Vagina (tissue), 2 donors: ENCODE measurements around the gene MGST1. TPM values are rescaled to one million over a fixed set of nuclear protein-coding genes. Genes with fewer than 3 reads are reported as not detected.

Source experiments
- DNase-seq, 2 donors: peaks; one replicate each; pipeline ENCODE4 v3.0.0-alpha.2; 2017; ENCODE audit errors: extremely low spot score in 2 of 2
- H3K27ac ChIP-seq: fragments of 200-600 bp; sonication (generic); one replicate; pipeline ENCODE4 v1.5.1; 2019
- H3K27me3 ChIP-seq: fragments of 200-600 bp; sonication (generic); one replicate; pipeline ENCODE4 v1.5.1; 2019
- H3K36me3 ChIP-seq, 2 donors: fragments of 200-600 bp; sonication (generic); one replicate each; pipeline ENCODE4 v1.5.1; 2017 to 2019
- H3K4me1 ChIP-seq: fragments of 200-600 bp; sonication (generic); one replicate; pipeline ENCODE4 v1.5.1; 2019
- H3K4me3 ChIP-seq, 2 donors: fragments of 200-600 bp; sonication (generic); 1 replicate in 1 of 2; 2 replicates in 1 of 2; pipeline ENCODE4 v1.5.1; 2016 to 2019
- H3K9me3 ChIP-seq: fragments of 200-600 bp; sonication (generic); one replicate; pipeline ENCODE4 v1.5.1; 2019
- CTCF ChIP-seq, 3 experiments: fragments of 450-650 bp in 2 of 3; fragments of 200-600 bp in 1 of 3; sonication (generic) in 1 of 3; IDR thresholded peaks; one replicate each; pipeline ENCODE4 v1.5.1; 2017 to 2019; ENCODE audit warnings: antibody characterized with exemption in 3 of 3, mild to moderate bottlenecking in 2 of 3, moderate library complexity in 2 of 3
- POLR2A ChIP-seq, 2 donors: fragments of 450-650 bp; IDR thresholded peaks; one replicate each; pipeline ENCODE4 v1.6.1; 2017; ENCODE audit warnings: antibody characterized with exemption in 2 of 2, mild to moderate bottlenecking in 2 of 2, moderate library complexity in 2 of 2
- POLR2AphosphoS5 ChIP-seq, 2 donors: sonication (generic); formaldehyde crosslinking; IDR thresholded peaks; one replicate each; pipeline ENCODE4 v1.9.0; 2017; ENCODE audit warnings: antibody characterized with exemption in 2 of 2, mild to moderate bottlenecking in 2 of 2, low read depth in 1 of 2; ENCODE audit not compliant: insufficient read depth in 1 of 2
- intact Hi-C: fragments of 100-400 bp; cut with DNase I; formaldehyde crosslinking; loops from one replicate; pipeline ENCODE4 v1.15.1; 2023
- total RNA-seq: library from RNA; depleted of rRNA; stranded (reverse); fragments of >200 nt; gene quantifications from one replicate; pipeline ENCODE4 v1.2.3, GENCODE V29; 2016

MGST1 gene
- total RNA-seq, 1 donor from 2014 or later: 292 TPM

- Histone ChIP-seq H3K27me3 (no peaks in the 10 kb centered on the region), H3K36me3 (no peaks in the 10 kb centered on the region), H3K4me1 (peaks cover 22% of the 10 kb centered on the region), H3K4me3 (peak overlapping the region; percentile 28 to 42), H3K27ac (no peak overlapping the region), H3K9me3 (no peaks in the 10 kb centered on the region)
- intact Hi-C loops: no loop called here
- DNase-seq: no peak
- TF ChIP-seq CTCF (IDR thresholded peaks at IDR 0.05) (no peak), POLR2AphosphoS5 (IDR thresholded peaks at IDR 0.05; ENCODE audit: insufficient read depth in 1 of 2, low read depth in 1 of 2) (peak in 1 of 2 donors; percentile 44)
These were observed 1.7 kb downstream of the MGST1 start for GRCh38 chr12:16349131-16349460.

GRCh38 chr12:16350682-16351081, 3.2 kb downstream of the MGST1 start:
- intact Hi-C loops: no loop called here
- H3K4me3 ChIP-seq: peak overlapping the region in 1 of 2 donors; percentile 6
- H3K4me1 ChIP-seq: peaks cover 22% of the 10 kb centered on the region
- no peaks in the 10 kb centered on the region for H3K27me3 ChIP-seq
- no peaks in the 10 kb centered on the region for H3K36me3 ChIP-seq
- H3K27ac ChIP-seq: peak overlapping the region; percentile 60
- DNase-seq: no peak
- TF ChIP-seq POLR2AphosphoS5 (IDR thresholded peaks at IDR 0.05; ENCODE audit: insufficient read depth in 1 of 2, low read depth in 1 of 2) (no peak), CTCF (IDR thresholded peaks at IDR 0.05) (no peak), POLR2A (IDR thresholded peaks at IDR 0.05) (no peak)
- no peaks in the 10 kb centered on the region for H3K9me3 ChIP-seq

- Histone ChIP-seq H3K36me3 (no peaks in the 10 kb centered on the region), H3K4me3 (no peak overlapping the region), H3K4me1 (peaks cover 13% of the 10 kb centered on the region), H3K27ac (no peak overlapping the region), H3K9me3 (no peaks in the 10 kb centered on the region), H3K27me3 (no peaks in the 10 kb centered on the region)
- TF ChIP-seq POLR2A (IDR thresholded peaks at IDR 0.05) (no peak), POLR2AphosphoS5 (IDR thresholded peaks at IDR 0.05; ENCODE audit: insufficient read depth in 1 of 2, low read depth in 1 of 2) (no peak), CTCF (IDR thresholded peaks at IDR 0.05) (no peak)
- no peak for DNase-seq
- intact Hi-C loops: no loop called here
These were observed 5.0 kb downstream of the MGST1 start for GRCh38 chr12:16352481-16352880.

GRCh38 chr12:16358878-16359277, 11.4 kb downstream of the MGST1 start:
- no peak overlapping the region for H3K4me3 ChIP-seq
- TF ChIP-seq POLR2A (IDR thresholded peaks at IDR 0.05) (no peak), POLR2AphosphoS5 (IDR thresholded peaks at IDR 0.05; ENCODE audit: insufficient read depth in 1 of 2, low read depth in 1 of 2) (no peak), CTCF (IDR thresholded peaks at IDR 0.05) (no peak)
- H3K27me3 ChIP-seq: no peaks in the 10 kb centered on the region
- H3K9me3 ChIP-seq: no peaks in the 10 kb centered on the region
- intact Hi-C loops: no loop called here
- no peak for DNase-seq
- H3K4me1 ChIP-seq: no peaks in the 10 kb centered on the region
- H3K27ac ChIP-seq: no peak overlapping the region
- no peaks in the 10 kb centered on the region for H3K36me3 ChIP-seq

- intact Hi-C loops: no loop called here
- Histone ChIP-seq H3K9me3 (no peaks in the 10 kb centered on the region), H3K27ac (no peak overlapping the region), H3K27me3 (no peaks in the 10 kb centered on the region), H3K4me1 (no peaks in the 10 kb centered on the region), H3K4me3 (no peak overlapping the region), H3K36me3 (no peaks in the 10 kb centered on the region)
- no peak for TF ChIP-seq POLR2AphosphoS5 (IDR thresholded peaks at IDR 0.05; ENCODE audit: insufficient read depth in 1 of 2, low read depth in 1 of 2)
- TF ChIP-seq POLR2A (IDR thresholded peaks at IDR 0.05): no peak
- peak in 1 of 3 experiments; percentile 48 for TF ChIP-seq CTCF (IDR thresholded peaks at IDR 0.05)
- DNase-seq: no peak
These were observed 12.4 kb downstream of the MGST1 start for GRCh38 chr12:16359512-16360491.
